T-helper 22 cell (primary cell): Measurements from ENCODE around the gene NNT.
"Not testable (repeated sequence)": the region's sequence is repeated elsewhere in the genome, so short reads cannot be mapped to it uniquely, and the experiment has no call there.

Experiments used
- DNase-seq: peaks from one replicate; pipeline ENCODE4 v3.0.0-alpha.2; 2020; ENCODE audit warnings: low read depth

NNT gene

DNA sequence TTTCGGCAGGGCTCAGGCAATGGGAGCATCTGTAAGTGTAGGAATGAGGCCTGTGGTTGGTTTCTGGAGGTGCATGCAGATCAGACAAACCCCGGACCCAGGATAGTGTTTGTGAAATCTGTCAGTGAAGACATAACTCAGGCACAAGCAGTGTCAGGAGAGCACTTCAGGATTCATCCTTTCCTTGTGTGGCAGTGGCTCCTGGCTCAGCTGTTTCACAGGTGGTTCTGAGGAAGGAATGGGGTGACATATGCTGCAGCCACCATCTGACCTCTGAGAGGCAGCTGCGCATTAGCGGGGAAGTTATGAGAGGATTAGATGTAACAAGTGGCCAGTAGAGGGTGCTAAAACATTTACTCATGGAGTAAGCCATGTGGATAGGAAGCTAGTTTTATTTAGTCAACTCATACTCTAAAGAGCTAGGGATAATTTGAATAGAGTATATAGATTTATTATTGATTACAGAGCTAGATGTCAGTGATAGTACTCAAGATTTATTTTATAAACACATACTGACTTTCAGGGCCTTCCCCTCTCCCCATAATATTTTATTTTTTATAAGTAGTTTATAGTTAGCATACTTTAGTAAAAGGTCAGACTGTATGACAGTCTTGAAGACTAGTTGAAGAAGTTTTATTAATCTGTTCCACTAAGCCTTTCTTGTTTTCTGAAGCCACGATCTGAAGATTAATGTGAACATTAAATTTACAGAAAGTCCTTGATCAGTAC lies 28.4 kb downstream of the NNT start:
- no peak for DNase-seq

DNA sequence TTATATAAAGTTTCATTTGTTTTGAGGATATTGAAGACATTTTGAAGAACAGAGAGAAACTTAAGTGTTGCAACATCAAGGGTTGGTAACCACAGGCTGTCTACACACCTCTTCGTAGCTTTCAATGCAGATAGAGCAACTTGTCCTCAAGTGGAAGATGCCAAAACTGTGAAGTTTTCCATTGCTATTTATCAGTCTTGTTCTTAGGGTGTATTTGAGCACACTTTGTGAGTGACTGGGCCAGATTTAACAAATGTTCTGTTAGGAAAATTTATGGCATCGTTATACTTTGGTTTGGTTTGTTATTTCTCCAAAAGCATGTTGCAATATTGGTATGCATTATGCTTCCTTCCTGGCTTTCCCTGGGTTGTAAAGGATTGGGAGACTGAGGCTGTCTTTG lies 31.6 kb downstream of the NNT start:
- DNase-seq = no peak

DNA sequence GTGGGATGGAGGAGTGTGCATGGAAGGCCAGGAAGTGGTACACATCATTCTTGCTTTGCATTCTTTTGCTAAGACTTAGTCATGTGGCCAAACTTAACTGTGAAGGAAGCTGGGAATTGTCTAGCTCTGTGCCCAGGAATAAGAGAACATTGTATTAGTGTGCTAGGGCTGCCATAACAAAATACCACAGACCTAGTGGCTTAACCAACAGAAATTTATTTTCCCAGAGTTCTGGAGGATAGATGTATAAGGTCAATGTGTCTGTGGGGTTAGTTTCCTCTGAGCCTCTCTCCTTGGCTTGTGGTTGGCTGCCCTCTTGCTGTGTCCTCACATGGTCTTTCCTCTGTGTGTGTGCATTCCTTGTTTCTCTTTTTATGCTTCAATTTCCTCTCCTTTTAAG lies 32.4 kb downstream of the NNT start:
- no peak for DNase-seq

DNA sequence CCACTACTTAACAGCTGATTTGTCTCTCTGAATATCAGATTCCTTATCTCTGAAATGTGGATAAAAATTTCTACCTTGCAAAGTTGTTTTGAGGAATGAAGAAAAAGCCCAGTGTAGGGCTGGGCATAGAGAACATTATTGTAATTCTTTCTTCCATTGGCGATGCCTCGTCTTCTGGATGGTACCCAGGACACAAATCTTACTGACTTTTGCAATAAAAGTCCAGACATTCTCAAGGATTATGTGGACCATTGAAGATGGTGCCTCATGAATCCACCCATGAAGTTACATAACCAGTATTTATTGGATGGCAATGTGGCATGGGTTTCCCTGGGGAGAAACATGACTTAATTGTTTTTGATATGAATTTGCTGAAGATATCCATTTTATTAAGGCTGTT lies 33.1 kb downstream of the NNT start:
- DNase-seq = no peak

DNA sequence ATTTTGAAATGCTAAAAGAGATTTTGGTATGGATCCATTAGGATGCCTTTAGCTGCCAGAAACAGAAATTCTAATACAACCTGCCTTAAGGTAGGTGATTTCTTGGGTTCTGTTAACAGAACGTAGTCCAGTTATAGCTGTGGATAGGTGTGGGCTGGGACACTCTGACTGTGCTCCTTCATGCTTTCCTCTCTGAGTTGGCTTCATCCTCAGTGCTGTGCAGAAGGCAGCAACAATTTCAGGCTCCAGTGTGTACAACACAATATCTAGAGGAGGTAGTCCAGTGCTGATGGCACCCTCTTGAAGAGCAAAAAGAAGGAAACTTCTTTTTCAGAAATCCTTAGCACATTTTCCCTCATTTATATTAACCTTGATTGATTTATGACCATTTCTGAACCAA lies 34.4 kb downstream of the NNT start:
- no peak for DNase-seq

DNA sequence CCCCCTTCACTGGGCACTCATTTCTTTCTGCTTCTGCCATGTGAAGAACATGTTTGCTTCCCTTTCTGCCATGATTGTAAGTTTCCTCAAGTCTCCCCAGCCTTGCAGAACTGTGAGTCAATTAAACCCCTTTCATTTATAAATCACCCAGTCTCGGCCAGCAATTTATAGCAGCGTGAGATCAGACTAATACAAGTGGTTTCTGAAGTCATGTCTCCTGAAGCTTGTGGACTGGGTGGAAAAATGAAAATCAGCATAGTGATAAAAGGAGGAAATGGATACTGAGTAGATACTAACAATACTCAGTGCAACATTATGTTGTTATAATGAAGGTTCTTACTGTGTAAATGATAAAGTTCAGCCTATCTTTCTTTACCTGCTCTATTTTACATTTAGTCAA lies 35.1 kb downstream of the NNT start:
- no peak for DNase-seq

DNA sequence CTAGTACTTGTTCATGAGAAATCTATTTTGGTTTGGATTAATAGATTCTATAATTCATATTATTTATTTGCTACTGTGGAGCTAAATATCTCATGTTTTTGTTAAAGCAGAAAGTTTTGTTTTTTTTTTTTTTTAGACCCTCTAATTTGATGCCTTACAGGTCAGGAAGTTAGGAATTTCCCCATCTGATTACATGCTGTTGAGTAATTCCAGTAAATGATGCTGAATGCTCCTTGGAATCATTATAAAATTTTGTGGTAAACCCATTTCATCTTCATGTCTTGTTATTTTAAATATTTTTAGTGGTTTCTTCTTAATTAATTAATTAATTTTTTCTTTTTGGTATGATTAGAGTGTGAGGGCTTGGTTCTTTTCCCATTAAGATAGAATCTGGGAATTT lies 35.6 kb downstream of the NNT start:
- DNase-seq = no peak

DNA sequence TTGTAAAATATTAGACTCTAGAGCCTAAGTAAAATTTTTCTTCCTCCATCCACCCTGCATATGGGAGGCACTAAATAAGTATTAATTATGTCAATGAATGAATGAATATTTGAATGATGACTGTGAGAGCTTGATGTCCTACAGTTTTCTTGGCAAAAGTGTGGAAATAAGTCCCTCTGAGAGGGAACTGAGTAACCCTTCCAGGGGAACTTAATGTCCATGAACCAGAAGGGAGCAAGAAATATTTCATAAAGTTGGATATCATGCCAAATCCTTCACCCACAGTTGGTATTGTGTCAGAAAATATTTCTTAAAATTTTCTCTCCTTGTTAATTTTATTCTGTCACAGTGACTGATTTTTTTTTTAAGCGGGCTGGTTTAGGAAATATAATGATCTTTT lies 36.6 kb downstream of the NNT start:
- DNase-seq = no peak

DNA sequence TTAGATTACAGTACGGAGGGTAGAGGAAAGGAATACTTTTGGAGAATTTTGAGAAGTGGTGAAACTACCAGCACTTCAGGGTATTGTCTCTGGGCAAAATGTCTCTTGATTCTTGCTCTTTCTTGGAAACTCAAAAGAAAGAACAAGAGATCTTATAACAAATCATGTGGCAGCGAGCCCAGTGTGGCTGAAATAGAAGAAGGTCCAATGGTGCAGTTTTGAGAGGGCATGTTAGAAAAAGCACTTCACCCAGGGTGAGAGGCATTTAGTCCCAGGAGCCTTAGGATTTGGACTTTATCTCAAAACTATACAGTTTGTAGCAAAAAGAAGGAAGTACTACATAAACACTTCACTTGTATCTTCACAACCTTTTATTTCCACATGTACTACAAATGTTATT lies 39.4 kb downstream of the NNT start:
- DNase-seq = no peak

DNA sequence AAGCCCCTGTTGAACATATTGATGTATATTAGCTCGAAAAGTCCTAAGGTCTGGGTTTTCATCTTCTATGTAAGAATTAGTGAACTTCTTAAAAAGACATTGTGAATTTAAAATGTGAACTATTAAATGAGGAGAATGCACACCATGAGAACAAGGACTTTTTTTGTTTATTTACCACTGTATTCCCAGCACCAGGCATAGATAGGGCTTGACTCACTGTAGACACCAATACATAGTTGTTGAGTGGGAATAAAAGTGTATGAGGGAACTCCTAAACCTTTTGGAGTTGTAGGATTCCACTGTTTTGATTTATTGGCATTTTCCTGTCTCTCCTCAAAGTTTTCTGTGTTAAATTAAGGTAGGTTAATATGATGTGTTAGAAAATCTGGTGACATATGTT lies 40.3 kb downstream of the NNT start:
- DNase-seq = no peak

DNA sequence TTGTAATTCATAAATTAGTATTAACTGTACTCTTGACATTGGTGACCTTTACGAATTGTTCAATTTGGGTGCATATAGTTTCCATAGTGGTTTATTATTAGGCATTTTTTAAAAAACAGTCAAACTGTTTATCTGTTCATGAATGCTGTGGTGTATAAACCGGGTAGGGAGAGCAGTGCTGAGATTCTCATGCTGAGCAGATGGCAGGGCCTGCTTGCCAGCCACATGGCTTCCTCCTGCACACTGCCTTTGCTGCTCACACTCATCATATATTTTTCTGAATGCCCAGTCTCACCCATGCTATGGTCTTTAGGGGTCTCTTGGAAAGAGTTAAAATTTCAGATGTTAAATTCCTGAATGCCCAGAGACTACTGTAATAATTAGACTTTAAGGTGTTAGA lies 40.8 kb downstream of the NNT start:
- no peak for DNase-seq

DNA sequence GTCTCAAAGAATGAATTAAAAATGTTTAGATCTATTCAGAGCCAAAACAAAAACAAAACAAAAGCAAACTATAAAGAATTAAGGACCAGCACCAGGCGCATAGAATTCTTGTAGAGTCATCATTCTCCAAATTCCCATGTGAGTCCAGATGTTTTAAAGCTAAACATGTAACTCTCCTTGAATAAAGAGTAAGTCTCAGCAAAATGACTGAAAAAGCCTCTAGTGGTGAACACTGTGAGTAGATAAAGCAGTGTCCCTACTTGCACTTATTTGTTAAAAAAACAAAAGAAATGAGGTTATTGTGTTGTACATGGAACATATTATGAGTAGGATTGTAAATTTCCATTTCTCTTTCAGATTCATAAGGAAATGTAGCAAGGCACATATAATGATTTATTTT lies 44.0 kb downstream of the NNT start:
- DNase-seq = no peak

DNA sequence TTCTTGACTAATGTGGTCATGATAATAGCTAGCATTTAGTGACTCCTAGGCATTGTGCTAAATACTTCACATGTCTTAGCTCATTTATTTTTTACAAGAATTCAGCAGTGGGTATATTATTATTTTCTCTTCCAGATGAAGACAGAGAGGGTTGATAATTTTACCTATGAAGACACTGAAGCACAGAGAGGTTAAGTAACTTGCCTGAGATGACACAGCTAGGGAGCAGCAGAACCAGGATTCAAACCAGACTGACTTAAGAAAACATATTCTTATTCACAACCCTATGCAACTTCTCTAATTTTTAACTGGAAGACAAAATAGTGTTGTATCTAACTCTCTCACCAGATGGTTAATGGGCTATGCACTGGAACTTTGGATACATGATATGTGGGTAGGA lies 44.8 kb downstream of the NNT start:
- DNase-seq = no peak

DNA sequence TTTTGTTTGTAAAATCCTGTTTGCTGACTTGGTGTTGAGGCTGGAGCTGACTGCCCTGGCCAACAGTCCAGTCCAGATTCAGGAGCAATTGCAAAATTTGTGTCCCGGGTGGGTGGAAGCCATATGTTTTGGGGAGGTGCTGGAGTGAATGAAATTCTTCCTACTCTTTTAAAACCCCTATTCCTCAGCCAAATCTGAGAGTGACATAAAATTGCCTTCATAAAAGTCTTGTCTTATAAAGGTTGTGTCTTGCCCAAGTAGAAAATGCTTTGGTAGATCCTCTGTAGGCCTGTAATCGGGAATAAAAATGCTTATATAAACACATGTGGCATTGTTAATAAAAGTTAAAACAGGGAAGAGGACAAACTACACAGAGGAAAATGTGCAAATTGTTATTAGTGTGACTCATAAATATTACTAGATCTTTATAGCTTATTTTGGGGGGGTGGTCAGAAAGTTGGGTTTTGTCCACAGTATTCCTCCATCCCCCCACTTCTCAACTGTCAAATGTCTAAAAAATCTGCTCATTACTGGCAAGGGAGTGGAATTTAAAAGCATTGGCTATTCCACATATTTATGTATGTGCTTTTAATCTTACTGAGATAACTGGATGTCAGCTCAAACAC lies 45.6 kb downstream of the NNT start:
- no peak for DNase-seq

DNA sequence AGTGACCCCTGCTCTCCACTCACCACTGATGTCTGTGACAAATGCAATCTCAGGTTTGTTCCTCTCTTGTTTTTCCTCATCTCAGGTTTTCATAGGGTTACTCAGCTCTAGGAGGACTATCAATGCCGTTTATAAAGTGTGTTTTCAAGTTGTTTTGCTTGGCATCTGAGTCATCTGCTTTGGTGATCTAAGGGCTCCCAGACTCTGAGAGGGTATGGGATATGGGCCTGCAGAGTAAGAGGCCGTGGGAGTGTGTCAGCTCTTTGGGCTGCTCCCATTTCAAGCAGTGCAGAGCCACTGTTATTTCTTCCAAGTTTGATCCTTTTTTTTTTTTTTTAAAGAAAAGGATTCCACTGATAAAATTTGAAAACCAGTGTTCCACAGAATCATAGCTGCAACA lies 46.3 kb downstream of the NNT start:
- DNase-seq = no peak

DNA sequence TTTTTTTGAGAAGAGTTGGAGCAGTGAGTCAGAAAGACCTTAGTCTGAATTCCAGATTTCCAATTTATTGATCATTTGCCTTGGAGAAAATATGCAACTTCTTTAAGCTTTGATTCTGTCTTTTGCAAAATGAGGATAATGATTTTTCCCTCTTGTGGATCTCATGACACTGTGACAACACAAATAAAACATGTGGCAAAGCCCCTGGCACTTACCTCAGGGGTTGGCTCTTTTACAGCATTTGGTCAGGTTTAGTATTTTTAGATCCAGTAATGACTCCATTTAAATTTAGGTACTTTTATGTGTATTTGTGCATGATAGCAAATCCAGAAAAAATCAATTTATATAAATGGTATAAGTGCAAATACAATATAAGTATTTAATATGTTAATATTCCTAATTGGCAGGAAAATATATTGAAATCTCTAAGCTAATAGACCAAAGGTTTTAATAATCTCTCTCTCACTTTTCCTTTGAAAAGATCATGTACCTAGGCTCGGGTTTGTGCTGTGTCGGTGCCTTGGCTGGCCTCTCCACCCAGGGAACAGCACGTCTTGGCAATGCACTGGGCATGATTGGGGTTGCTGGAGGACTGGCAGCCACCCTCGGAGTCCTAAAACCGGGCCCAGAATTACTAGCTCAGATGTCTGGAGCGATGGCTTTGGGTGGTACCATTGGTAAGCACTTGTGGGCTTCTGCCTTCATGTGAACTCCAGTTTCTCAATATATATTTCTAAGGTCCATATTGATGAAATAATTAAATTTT lies 49.7 kb downstream of the NNT start:
- DNase-seq = no peak

DNA sequence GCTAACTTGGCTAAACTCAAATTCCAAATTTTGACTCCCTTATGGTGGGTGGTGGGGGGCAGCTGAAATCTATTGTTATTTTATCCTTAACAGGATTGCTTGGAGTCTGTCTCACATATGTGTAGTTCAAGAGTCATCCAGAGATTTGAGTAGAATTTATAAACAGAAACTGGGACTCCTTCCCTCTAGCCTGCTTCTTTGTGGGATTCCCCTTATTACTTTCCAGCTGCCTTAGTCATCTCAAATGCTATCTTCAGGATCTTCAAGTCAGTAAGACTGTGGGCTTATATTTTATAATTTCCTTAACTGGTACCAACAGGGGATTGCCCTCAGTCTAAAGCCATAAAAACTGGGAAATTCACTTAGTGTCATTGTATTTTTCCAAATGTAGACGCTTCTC lies 55.5 kb downstream of the NNT start:
- DNase-seq = no peak

DNA sequence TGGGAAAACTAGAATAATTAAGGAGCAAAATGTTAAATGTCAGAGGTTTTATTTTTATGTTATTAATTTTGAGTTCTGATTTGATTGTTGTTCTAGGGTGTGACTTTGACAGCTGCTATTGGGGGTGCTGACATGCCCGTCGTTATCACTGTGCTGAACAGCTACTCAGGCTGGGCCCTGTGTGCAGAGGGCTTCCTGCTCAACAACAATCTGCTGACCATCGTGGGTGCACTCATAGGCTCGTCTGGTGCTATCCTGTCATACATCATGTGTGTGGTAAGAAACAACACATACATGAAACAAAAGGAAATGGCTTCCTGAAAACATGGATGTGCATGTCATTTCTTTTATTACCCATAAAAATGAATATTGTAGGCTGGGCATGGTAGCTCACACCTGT lies 56.1 kb downstream of the NNT start:
- no peak for DNase-seq

DNA sequence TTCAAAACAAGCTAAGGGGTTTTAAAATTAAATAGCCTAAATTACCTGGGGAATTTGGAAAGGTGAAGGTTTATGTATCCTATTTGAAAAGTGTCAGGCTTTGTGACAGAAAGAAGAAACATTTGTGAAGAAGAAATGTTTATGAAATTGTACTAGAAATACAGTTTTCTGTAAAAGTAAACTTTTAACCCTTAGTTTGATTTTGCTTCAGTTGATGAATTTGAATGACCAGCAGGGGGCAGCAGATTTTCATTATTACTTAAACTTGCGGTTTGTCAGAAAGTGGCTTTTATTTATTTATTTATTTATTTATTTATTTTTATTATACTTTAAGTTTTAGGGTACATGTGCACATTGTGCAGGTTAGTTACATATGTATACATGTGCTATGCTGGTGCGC lies 58.1 kb downstream of the NNT start:
- DNase-seq = no peak

DNA sequence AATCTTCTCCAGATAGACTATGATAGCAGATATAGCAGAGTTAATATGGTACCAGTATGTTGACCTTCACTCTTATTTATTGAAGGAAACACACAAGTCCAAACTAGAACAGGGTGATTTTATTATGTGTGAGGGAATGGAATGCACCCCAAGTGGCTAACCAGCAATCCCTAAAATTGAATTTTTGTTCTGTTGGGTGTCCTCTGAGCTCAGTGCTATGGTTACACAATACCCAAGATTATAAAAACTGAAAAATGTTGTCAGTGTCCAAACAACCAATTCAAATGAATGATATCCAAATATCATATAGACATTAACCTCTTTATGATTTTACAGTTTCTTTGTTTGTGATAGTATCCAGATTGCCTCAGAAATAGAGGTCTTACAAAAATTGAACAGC lies 60.9 kb downstream of the NNT start:
- no peak for DNase-seq

DNA sequence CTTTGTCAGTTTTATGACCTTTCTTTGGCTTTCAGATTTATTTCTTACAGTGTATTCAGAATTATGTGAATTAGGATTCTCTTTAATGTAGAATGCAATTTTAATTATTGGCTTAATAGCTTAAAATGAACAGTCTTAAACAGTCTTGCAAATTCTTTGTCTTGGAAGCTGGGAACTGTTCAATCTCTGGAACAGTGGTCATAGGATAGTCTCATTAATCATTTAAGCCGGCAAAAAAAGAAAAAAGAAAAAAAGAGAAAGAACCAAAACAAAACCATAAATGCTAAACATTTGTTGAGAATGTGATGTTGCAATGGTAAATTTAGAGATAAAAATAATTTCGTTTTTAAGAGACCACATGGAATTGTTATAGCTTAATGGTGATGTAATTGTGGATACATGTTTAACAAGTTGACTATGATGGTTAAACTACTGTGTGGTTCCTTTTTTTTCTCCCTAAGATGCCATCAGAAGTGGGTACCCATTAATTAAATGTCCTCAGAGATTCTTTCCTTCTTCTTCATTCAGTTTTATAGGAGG lies 61.6 kb downstream of the NNT start:
- no peak for DNase-seq

DNA sequence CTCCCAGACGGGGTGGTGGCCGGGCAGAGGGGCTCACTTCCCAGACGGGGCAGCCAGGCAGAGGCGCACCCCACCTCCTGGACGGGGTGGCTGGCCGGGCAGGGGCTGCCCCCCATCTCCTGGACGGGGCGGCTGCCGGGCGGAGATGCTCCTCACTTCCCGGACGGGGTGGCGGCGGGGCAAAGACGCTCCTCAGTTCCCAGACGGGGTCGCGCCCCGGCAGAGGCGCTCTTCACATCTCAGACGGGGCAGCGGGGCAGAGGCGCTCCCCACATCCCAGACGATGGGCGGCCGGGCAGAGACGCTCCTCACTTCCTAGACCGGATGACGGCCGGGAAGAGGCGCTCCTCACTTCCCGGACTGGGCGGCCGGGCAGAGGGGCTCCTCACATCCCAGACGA lies 62.8 kb downstream of the NNT start:
- not testable (repeated sequence) for DNase-seq

DNA sequence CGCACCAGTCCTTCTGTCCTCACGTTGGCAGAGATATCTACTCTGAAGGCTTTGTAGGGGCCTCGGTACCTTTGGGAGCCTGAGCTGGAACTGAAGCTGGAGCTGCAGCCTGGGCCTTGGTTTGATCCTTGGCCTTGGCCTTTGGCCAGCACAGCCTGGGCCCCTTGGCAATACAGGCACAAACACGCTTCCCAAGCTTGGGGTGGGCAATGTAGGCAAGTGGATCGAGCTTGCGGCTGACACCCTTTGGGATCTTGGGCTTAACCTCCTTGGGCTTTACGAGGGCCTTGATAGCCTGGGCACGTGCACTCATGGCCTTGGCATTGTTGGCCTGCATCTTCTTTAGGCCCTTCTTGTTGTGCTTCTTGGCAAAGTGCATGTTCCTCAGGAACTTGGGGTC lies 63.7 kb downstream of the NNT start:
- not testable (repeated sequence) for DNase-seq
